Measurements from ENCODE around the gene PFKFB1. TPM values are rescaled to one million over a fixed set of nuclear protein-coding genes. Genes with fewer than 3 reads are reported as not detected.
A peak's percentile ranks its signal among the peaks of the same experiment; 100 is the strongest.

PFKFB1 gene
- polyA plus RNA-seq, 1 experiment = not detected

DNA sequence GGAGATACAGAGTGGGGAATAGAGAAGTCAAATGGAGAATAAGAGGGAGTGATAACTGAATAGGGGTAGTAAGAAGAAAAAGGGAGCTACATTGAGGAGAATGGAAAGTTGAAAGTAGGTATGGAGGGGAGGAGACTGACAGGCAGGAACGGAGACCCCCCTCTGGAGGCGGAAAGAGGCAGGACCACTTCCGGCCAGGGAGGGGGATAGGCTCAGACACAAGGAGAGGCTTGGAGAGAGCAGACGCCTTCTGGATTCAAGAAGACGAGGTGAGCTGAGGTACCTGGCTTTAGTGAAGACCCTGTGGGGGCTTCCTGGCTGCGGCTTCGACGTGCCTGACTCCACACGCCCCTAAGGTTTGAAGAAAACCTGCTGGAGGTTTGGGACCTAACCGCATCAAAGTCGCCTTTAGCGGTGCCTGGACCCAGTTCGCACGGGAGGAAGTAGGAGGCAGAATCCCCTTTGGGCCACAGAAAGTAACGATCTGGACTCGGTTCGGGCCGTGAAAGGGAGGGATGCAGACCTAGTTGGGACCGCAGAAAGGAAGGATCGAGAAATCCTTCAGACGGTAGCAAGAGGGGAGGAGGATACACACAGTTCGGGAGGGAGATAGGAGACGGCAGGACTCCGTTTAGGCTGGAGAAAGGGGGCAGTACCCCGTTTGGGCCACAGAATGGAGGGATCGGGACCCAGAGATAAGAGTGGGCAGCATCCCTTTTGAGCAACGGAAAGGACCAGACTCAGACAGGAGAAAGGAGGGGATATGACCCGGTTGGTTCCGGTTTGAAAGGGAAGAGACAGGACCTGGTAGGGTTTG, 73.2 kb downstream of the PFKFB1 start, which contains the start of gene TRO:
Gene TRO (plus strand): TSS at position 215 of the 817 bp plus-strand sequence. CDS start 1,423 bp downstream, outside the sequence.
- Histone ChIP-seq H3K4me3 (ENCODE audit: low read depth, low read length) (peak within 1 kb of the TSS; percentile 84), H3K9me3 (ENCODE audit: control insufficient read depth, insufficient read depth, low read length) (no peaks in the 10 kb centered on the region), H3K27ac (ENCODE audit: low read depth, low read length) (peak within 1 kb of the TSS; percentile 39), H3K27me3 (ENCODE audit: control insufficient read depth, insufficient read depth, low read length) (no peaks in the 10 kb centered on the region)
- CTCF ChIA-PET = interaction anchor here (0.9 to 1.4 kb wide), 3 partner anchors 19 to 281 kb away, joined by 3 to 5 read pairs (median 3); no protein-coding TSS in a partner anchor
- TF ChIP-seq, protein P1, sequence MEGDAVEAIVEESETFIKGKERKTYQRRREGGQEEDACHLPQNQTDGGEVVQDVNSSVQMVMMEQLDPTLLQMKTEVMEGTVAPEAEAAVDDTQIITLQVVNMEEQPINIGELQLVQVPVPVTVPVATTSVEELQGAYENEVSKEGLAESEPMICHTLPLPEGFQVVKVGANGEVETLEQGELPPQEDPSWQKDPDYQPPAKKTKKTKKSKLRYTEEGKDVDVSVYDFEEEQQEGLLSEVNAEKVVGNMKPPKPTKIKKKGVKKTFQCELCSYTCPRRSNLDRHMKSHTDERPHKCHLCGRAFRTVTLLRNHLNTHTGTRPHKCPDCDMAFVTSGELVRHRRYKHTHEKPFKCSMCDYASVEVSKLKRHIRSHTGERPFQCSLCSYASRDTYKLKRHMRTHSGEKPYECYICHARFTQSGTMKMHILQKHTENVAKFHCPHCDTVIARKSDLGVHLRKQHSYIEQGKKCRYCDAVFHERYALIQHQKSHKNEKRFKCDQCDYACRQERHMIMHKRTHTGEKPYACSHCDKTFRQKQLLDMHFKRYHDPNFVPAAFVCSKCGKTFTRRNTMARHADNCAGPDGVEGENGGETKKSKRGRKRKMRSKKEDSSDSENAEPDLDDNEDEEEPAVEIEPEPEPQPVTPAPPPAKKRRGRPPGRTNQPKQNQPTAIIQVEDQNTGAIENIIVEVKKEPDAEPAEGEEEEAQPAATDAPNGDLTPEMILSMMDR (IDR thresholded peaks at IDR 0.05; ENCODE audit: low read depth, low read length) = peak; percentile 47
- POLR2A ChIA-PET = interaction anchor here (0.7 to 0.8 kb wide), 2 partner anchors 15 to 29 kb away, joined by 6 read pairs; no protein-coding TSS in a partner anchor
- no peak for DNase-seq (ENCODE audit: low read depth, low spot score)

DNA sequence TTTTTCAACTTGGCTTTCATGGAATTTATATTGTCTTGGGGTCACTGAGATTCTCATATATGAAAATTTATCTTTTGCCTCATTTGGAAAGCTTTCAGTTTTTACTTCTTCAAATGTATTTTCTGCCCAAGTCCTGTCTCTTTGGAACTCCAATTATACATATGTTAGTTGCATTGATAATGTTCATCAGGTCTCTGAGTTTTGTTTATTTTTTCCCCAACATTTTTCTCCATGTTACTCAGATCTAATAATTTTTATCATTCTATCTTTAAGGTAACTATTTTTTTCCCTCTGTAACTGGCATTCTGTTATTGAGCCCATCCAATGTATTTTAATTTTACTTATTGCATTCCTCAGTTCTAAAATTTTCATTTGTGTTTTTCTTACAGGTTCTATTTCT, 84.0 kb downstream of the PFKFB1 start:
- H3K27me3 ChIP-seq (ENCODE audit: control insufficient read depth, insufficient read depth, low read length) = no peaks in the 10 kb centered on the region
- no peaks in the 10 kb centered on the region for H3K9me3 ChIP-seq (ENCODE audit: control insufficient read depth, insufficient read depth, low read length)
- no peak overlapping the region for H3K4me3 ChIP-seq (ENCODE audit: low read depth, low read length)
- POLR2A ChIA-PET = no interaction called here
- TF ChIP-seq, protein P1 (IDR thresholded peaks at IDR 0.05; ENCODE audit: low read depth, low read length) = no peak
- DNase-seq (ENCODE audit: low read depth, low spot score) = no peak
- CTCF ChIA-PET = no interaction called here
- H3K27ac ChIP-seq (ENCODE audit: low read depth, low read length) = no peak overlapping the region

DNA sequence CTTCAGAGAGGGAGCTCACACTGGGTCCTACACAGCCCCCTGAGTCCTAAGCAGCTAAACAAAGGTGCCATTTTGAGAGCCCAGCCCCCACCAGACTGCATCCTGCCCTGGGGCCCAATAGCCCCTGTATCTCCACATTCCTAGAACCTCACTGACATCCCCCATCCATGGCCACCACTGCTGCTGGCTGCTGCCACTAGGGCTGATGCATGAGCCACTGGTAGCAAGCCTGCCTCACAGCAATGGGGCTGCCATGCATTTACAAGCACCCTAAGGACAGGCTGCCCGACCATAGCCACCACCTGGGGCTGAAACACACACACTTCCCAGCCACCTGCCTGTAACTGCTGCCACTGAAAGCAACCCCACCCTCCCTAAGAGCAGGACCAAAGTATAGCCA, 99.8 kb downstream of the PFKFB1 start:
- TF ChIP-seq, protein P1 (IDR thresholded peaks at IDR 0.05; ENCODE audit: low read depth, low read length) = no peak
- no peak overlapping the region for H3K27ac ChIP-seq (ENCODE audit: low read depth, low read length)
- H3K27me3 ChIP-seq (ENCODE audit: control insufficient read depth, insufficient read depth, low read length) = no peaks in the 10 kb centered on the region
- H3K9me3 ChIP-seq (ENCODE audit: control insufficient read depth, insufficient read depth, low read length) = no peaks in the 10 kb centered on the region
- POLR2A ChIA-PET = no interaction called here
- CTCF ChIA-PET = interaction anchor here (3.2 kb wide), 1 partner anchor 8 kb away, joined by 9 read pairs; no protein-coding TSS in a partner anchor
- no peak overlapping the region for H3K4me3 ChIP-seq (ENCODE audit: low read depth, low read length)
- DNase-seq (ENCODE audit: low read depth, low spot score) = no peak

DNA sequence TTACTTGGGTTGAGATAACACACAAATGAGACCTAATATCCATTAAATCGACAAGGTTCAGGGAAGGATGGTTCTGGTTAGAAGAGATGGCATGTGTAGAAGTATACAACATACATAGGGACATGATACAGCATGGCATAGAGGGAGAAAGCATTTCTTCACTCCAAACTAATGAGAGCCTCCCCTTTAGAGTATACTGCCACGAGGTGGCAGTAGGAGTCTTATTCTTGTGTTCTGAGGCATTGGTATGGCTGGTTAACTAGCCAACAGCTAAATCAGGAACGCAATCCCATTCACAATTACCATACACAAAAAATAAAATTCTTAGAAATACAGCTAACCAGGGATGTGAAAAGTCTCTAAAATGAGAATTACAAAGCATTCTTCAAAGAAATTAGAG, 102.4 kb downstream of the PFKFB1 start:
- TF ChIP-seq, protein P1 (IDR thresholded peaks at IDR 0.05; ENCODE audit: low read depth, low read length) = peak; percentile 51
- Histone ChIP-seq H3K9me3 (ENCODE audit: control insufficient read depth, insufficient read depth, low read length) (no peaks in the 10 kb centered on the region), H3K27me3 (ENCODE audit: control insufficient read depth, insufficient read depth, low read length) (no peaks in the 10 kb centered on the region), H3K27ac (ENCODE audit: low read depth, low read length) (no peak overlapping the region), H3K4me3 (ENCODE audit: low read depth, low read length) (no peak overlapping the region)
- ChIA-PET CTCF (interaction anchor here (0.6 to 3.4 kb wide), 11 partner anchors 9 to 815 kb away, joined by 3 to 27 read pairs (median 4); no protein-coding TSS in a partner anchor), POLR2A (no interaction called here)
- no peak for DNase-seq (ENCODE audit: low read depth, low spot score)

DNA sequence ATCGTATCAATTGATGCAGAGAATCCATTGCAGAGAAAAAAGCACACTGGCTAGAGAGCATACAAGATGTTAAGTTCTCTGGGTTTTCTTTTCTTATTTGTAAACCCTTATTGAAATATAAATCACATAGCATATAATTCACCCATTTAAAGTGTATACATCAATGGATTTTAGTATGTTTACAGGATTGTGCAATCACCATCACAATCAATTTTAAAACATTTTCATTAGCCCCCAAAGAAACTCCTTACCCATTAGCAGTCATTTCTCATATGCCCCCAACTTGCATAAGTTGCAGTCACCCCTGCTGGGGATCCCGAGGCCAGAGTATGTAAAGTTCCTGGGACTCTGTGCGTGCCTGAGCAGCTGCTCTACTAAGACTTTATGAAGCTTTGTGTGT, 108.2 kb downstream of the PFKFB1 start:
- CTCF ChIA-PET = no interaction called here
- H3K4me3 ChIP-seq (ENCODE audit: low read depth, low read length) = no peak overlapping the region
- TF ChIP-seq, protein P1 (IDR thresholded peaks at IDR 0.05; ENCODE audit: low read depth, low read length) = no peak

More for the DNA sequence above, 108.2 kb downstream of the PFKFB1 start:
- no peak overlapping the region for H3K27ac ChIP-seq (ENCODE audit: low read depth, low read length)
- no peaks in the 10 kb centered on the region for H3K9me3 ChIP-seq (ENCODE audit: control insufficient read depth, insufficient read depth, low read length)
- POLR2A ChIA-PET = no interaction called here
- DNase-seq (ENCODE audit: low read depth, low spot score) = no peak
- H3K27me3 ChIP-seq (ENCODE audit: control insufficient read depth, insufficient read depth, low read length) = no peaks in the 10 kb centered on the region
